ENCODE results near the gene DOP1B.
"Not testable (repeated sequence)": the region's sequence is repeated elsewhere in the genome, so short reads cannot be mapped to it uniquely, and the experiment has no call there.

DOP1B gene

DNA sequence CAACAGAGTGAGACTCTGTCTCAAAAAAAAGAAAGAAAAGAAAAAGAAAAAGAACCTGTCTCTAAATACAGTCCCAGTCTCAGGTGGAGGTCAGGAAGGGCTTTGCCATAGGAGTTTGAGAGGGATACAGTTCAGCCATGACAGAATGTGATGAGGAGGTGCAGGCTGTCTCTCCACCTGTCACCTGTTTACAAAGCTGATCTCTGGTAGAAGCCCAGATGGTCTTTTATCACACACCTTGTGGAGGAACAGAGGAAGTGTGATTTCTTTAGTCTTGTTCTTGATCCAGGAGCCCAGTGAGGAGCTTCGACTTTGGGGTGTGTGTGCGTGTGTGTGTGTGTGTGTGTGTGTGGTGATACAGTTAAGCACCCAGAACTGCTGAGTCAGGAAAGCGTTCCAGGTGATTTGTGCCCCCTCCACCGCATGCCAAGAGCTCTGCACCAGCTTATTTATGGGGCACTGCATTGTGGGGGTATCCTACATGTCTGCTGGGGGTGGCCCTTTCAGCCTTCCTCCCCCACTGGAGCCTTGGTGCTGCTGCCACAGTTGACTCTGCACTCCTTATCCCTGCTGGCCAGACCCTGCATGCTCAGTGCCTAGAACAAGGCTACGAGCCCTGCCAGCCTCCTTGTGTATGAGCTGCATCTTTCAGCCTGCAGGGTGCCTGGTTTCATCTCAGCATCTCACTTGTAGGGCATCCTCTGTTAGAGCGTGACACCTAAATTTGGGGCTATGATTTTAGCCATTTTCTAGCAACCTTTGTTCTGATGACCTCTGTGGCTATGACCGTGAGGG lies 19.3 kb downstream of the DOP1B start:
- no peak for DNase-seq (ENCODE audit: low read depth)

DNA sequence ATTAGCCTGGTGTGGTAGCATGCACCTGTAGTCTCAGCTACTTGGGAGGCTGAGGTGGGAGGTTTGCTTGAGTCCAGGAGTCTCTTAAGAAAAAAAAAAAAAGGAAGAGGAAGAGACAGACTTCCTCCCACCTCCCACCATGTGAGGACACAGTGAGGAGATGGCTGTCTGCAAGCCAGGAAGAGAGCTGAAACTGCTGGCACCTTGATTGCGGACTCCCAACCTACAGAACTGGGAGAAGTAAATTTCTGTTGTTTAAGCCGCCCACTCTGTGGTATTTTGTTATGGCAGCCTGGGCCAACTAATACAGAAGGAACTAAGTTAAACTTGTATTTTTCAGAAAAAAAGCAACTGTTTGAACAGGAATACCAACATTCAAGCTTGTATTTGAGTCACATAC lies 21.7 kb downstream of the DOP1B start:
- no peak for DNase-seq (ENCODE audit: low read depth)

DNA sequence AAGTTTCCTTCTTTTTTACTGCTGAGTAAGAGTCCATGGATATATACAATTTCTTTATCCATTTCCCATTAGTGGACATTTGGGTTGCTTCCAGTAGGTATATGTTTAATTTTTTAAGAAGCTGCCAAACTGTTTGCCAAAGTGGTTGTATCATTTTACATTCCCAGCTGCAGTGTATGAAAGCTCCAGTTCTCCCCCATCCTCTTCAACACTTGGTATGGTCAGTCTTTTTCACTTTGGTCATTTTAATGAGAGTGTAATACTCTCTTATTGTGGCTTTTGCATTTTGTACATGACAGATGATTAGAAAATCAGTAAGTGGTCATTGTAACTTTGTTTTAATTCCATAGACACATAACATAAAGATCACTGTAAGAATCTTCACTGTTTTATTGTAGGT lies 22.5 kb downstream of the DOP1B start:
- DNase-seq (ENCODE audit: low read depth): no peak

DNA sequence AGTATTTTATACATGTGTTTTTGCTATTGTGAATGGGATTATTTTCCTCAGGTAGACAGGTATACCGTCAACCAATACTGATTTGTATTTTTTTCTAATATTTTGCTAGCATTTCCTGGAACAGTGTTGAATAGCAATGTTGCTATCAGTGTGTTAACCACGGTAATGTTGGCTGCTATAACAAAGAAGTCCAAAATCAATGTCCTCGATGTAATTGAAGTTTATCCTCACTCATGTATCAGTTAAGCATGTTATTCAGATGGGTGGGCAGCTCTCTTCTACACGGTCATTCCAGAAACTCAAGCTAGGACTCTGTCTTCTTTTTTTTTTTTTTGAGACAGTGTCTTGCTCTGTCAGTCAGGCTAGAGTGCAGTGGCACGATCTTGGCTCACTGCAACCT lies 24.3 kb downstream of the DOP1B start:
- DNase-seq (ENCODE audit: low read depth): no peak

DNA sequence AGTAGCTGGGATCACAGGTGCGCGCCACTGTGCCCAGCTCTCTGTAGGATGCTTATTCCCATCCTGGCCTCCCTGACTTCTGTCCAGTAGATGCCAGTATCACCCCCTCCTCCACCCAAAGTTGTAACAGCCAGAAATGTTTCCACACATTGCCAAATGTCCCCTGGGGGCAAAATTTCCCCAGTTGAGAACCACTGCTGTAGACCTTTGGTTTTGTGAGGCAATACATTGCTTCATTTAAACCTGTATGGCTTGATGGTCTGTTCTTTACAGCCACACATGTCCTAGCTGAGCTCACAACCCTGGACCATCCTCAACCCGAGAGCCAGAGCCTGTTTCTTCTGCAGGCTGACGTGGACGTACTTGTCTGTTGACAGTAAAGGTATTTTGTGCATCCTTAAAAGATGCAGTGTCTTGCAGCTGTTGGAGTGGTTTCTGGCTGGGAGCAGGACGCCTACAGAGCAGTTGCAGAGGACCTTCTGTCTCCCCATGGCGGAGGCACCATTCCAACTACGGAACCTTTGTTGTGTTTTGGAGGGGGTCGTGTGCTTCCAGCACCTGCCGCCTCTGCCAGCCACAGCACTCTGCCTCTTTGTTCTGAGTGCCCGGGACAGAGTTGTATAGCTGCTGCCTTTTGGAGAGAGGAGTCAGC lies 26.6 kb downstream of the DOP1B start:
- no peak for DNase-seq (ENCODE audit: low read depth)

DNA sequence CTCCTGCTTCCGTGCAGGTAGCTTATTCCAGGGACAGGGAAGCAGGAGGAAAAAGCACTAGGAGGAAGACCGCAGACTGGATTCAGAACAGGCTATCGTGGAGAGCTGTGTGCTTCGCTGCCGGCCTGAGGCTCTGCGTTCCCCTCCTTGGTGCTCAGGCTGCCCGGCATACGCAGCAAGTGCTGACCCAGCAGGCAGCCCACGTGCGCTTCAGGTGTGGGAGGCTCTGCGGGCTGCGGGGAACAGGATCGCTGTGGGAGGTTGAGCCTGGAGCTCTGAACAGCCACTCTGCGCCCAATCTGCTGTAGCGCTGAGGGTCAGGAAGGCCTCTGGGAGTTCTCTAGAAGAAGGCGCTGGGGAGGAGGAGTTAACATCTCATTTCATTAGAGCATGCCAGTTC lies 27.9 kb downstream of the DOP1B start:
- no peak for DNase-seq (ENCODE audit: low read depth)

DNA sequence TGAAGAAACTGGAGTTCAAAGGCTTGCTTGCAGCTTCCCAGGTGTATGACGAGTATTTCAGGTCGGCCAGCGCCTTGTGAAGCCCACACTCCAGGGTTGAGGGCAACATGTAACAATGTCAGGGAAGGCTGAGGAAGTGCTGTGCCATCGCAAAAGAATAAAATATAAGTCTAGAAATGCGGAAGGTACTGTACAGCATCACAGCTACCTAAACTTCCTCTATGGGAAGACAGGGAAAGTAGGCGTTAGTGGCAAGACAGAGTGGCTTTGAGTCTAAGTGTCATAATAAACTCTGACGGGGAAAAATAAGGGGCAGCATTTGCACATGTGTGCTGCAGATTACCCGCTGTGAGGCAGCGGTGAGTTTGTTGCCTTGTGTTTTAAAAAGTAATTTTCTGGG lies 28.9 kb downstream of the DOP1B start:
- no peak for DNase-seq (ENCODE audit: low read depth)

DNA sequence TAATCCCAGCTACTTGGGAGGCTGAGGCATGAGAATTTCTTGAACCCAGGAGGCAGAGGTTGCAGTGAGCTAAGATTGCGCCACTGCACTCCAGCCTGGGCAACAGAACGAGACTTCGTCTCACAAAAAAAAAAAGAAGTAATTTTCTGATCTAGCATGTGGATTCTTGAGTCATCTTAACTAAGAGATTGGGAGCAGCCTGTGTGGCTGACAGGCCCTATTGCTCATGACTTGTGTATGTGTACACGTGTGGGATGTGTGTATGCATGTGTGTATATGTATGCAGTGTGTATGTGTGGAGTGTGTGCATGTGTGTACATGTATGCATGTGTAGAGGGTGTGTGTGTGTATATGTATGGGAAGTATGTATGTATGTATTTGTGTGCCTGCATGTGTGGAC lies 29.5 kb downstream of the DOP1B start:
- DNase-seq (ENCODE audit: low read depth): no peak

DNA sequence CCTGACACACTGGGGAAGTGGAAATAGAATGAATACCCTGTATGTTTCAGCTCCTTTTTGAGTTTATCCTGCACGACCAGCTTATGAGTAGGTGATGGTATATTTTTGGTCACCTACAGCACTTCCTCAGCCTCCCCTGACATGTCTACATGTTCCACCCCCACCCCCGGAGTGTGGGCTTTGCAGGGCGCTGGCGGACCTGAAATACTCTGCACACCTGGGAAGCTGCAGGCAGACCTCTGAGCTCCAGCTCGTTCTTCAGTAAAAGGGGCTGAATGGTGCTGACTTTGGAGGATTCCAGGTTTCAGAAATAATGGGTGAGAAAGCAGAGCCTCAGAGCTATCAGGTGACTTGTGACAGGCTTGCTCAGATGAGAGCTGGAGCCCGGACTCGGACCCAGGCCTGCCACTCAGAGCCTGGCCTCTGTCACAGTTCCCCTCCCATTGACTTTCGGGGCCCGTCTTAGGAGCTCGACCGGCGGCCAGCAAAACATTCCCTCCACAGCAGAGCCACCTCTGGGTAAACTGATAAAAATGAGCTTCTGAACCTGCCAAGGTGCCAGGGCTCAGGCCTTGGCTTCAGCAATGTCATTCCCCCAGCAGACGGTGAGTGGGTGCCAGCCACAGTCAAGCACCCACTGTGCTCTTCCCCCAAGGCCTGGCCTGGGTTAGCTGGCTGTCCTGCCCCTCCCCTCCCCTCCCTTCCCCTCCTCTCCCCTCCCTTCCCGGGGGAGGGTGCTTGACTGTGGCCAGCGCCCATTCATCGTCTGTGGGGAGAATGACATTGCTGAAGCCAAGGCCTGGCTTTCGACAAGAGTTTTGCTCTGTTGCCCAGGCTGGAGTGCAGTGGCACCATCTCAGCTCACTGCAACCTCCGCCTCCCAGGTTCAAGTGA lies 30.1 kb downstream of the DOP1B start:
- DNase-seq (ENCODE audit: low read depth): no peak

DNA sequence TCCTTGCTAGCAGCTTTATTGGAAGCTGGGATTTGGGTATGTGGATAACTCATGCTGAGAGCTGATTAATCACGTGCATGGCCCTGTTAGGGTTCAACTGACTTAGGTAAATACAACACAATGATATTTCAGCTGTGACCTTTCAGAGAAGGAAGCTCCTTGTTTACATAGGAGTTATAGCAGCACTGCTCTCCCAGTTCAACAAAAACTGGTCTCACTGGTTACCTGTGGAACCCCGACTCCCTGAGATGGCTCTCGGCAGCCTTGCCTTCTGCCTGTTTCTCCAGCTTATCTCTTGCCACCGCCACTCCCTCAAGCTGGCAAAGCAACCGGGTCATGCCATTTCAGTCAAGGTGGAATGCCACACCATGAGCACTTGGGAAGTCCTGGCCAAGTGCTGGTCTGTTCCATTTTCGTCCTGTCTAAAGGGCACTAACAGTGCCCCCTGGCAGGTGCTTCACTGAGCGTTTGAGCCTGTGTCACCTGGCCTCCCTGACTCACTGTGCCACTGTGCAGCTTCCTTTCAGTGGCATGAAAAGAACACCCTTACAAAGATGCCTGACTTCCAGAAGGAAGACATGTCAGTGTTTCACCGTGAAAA lies 31.6 kb downstream of the DOP1B start:
- DNase-seq (ENCODE audit: low read depth): no peak

DNA sequence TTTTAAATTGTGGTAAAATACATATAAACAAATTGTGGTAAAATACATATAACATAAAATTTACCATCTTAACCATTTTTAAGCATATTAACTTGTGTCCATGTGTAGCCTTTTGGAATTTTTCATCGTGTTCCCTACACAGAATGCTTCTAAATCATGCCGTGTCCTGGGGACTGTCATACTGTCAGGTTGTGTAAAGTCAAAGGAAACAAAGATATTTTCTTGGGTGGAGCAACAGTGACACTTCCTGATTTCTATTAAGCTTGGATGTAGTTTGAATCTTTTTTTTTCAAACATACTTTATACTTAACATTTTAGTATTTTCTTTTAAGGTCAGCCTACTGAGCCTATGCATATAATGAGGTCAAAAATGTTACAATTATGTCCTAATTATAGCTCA lies 32.3 kb downstream of the DOP1B start:
- no peak for DNase-seq (ENCODE audit: low read depth)

DNA sequence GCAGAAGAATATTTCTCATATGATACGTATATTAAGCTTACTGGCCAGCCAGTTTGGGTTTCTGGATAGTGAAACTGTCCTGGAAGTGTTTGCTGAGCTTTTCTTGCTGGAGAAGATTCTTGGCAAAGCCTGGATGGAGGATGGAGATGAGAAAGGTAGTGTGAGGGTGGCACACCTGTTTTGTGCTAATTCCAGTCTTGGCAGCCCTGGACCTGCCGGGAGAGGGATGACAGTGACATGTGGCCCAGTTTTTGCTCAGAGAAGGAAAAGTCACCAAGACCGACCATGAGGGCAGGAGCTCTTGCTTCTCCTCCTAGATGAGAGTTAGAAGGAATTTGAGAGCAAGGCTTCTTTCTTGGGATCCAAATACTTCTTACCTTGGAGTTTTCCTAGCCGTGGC lies 34.1 kb downstream of the DOP1B start:
- DNase-seq (ENCODE audit: low read depth): no peak

DNA sequence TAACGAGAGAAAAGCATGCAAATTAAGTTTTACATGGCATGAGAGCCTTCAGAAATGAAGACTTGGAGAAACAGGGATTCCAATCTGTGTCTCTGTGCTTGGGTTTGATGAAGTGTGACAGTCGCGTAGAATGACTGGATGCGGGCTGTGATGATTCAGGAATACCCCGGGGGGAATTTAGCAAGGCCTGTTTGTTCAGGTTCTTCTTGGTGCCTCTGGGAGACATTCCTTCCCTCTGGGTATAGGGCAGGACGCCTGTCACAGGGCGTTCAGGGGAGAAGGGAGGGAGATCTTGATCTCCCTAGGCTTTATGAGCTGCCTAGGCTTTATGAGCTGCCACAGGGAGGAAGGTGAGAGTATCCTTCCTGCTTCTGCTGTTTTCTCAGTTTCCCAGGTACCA lies 36.6 kb downstream of the DOP1B start:
- DNase-seq (ENCODE audit: low read depth): no peak

DNA sequence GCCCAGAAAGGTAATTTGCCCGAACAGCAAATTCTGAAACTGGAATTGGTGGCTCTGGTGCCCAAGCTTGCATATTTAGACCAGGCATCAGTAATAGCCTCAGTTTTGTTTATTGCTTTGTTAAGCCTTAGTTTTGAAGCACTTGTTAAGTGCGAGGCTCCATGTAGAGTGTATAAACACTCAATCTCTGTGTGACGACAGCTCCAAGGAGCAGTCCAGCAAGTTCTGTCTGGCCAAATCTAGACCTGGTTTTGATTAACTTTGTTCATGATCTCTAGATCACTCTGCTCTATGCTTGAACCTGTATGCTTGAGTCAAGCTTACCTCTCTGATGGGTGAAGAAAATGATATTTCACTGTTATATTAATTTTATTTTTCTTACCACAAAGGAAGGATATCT lies 37.4 kb downstream of the DOP1B start:
- DNase-seq (ENCODE audit: low read depth): no peak

DNA sequence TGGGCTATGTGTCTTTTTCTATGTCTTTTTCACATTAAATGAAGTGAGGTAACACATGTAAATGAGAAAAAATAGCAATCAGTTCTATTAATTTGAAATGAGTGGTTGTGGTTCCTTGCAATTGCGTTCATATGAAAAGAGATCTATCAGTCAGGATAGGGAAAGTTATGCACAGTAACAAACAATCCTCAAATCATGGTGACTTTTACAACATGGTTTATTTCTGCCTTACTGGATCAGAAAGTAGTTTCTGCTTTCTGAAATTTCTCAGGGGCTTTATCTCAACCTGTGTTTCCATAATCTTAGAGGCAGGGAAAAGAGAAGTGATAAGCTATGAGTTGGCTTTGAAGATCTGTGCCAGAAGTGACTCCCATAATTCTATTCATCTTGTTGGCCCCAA lies 39.0 kb downstream of the DOP1B start:
- no peak for DNase-seq (ENCODE audit: low read depth)

DNA sequence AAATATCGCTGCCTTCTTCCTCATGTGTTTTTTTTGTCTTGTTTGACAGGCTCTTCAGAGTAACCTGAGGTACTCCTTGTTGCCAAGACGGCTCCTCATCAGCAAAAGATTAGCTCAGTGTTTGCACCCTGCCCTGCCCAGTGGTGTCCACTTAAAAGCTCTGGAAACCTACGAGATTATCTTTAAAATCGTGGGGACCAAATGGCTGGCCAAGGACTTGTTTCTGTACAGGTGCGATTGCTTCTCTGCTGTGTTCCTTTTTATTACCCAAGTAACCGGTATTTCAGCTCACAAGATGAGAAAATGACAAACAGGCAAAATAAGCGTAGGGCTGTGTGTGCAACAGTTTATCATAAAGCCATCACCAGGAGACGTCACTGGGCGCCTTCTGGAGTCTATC lies 42.4 kb downstream of the DOP1B start:
- no peak for DNase-seq (ENCODE audit: low read depth)

DNA sequence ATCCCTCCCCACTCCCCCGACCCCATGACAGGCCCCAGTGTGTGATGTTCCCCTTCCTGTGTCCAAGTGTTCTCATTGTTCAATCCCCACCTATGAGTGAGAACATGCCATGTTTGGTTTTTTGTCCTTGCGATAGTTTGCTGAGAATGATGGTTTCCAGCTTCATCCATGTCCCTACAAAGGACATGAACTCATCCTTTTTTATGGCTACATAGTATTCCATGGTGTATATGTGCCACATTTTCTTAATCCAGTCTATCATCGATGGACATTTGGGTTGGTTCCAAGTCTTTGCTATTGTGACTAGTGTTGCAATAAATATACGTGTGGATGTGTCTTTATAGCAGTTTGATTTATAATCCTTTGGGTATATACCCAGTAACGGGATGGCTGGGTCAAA lies 43.0 kb downstream of the DOP1B start:
- not testable (repeated sequence) for DNase-seq (ENCODE audit: low read depth)

DNA sequence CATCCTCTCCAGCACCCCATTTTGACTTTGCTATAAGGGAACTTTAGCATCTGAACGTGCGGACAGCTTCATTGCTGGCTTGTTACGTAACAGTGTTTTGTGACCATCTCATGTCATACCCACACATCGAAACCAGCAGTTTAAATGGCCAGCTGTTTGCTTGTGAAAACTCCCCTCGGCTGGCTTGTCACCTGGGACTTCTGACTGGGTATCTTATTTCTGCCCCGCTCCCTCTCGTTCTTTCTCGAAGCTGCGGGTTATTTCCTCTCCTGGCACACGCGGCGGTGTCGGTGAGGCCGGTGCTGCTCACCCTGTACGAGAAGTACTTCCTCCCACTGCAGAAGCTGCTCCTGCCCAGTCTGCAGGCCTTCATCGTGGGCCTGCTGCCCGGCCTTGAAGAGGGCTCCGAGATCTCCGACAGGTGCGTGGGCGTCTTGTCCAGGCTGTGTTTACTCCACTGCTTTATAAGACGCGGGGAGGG lies 43.5 kb downstream of the DOP1B start:
- DNase-seq (ENCODE audit: low read depth): no peak

DNA sequence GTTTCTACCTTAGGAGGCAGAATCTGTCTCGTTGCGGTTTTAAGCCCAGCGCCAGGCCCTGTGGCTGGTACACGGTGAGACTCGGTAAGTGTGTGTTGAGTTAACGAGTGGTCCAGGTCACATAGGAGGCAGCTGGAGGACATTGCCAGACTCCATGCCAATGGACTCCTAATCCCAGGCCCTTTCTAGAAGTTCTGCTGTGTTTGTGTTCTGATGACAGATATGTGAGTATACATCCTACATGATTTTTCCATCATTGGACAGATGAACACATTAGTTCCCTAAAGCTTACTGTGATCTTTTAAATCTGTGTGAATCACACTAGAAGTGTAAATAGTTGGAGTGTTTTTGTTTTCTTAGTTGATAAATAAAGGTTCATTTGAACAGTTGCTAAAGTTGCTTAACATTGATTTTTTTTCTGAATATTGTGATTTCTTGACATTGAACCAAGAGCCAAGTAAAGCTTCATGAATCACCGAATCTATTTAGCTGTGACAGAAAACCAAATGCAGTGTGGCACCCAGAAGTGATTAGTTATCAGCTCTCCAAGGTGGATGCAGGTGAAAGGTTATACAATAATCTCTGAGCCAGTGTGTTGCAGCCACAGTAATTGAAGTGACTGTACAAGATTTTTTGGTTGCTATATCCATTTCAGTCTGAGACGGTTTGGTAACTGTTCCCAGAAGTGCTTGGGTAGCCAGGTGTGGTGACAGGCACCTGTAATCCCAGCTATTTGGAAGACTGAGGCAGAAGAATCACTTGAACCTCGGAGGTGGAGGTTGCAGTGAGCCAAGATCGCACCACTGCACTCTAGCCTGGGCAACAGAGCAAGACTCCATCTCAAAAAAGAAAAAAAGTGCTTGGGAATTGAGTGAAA lies 46.3 kb downstream of the DOP1B start:
- DNase-seq (ENCODE audit: low read depth): no peak

DNA sequence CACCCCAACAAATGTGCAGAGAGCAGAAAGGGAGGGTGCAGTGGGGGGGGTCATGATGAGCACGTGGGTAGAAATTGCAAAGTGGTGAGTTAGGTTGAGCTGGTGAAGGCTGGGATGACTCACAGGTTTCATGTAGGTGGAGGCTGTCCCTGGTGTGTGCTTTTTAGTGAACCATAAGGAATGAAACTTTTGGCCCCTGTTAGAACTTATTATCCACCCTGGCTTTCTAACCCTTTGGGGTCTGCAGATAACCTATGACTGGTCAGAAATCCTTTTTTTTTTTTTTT lies 46.9 kb downstream of the DOP1B start:
- DNase-seq (ENCODE audit: low read depth): peak; percentile 8

DNA sequence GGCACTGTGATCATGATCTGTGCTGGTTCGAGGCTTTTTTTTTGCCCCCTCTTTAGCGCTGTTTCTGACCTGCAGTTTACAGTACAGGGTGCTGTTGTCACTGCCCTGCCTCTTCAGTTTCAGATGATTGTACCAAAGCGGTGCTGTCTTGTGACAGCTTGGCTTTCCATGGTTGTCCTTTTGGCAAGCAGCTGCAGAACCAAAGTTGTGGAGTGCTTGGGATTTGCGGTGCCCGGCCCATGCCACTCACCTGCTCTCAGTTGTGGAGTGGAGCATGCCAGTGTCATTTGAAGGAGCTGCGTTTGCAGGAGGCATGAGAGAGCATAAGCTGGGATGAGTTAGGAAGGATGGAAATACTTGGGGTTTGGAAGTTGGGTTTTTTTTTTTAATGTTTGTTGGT lies 48.4 kb downstream of the DOP1B start:
- DNase-seq (ENCODE audit: low read depth): no peak

DNA sequence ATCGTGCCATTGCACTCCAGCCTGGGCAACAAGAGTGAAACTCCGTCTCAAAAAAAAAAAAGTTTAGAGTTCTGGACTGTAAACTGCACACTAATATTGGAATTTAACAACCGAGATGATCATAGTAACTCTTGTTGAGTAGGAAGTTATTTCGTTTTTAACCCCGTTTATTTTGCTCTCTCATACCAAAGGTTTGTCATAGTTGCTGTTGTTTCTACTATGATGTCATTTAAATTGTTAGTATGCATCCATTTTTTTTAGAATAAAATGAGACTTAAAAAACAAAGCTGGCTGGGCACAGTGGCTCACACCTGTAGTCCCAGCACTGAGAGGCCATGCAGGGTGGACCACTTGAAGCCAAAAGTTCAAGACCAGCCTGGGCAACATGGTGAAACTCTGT lies 49.3 kb downstream of the DOP1B start:
- no peak for DNase-seq (ENCODE audit: low read depth)

All from stimulated activated CD8-positive, alpha-beta memory T cell treated with anti-CD3 and anti-CD28 coated beads, Interleukin-12 subunit alpha, Interleukin-12 subunit beta, amount 100 ng/mL, for 4 hours (primary cell).